ENCODE data around the gene CFAP77.
"Not testable (repeated sequence)": the region's sequence is repeated elsewhere in the genome, so short reads cannot be mapped to it uniquely, and the experiment has no call there.

DNA sequence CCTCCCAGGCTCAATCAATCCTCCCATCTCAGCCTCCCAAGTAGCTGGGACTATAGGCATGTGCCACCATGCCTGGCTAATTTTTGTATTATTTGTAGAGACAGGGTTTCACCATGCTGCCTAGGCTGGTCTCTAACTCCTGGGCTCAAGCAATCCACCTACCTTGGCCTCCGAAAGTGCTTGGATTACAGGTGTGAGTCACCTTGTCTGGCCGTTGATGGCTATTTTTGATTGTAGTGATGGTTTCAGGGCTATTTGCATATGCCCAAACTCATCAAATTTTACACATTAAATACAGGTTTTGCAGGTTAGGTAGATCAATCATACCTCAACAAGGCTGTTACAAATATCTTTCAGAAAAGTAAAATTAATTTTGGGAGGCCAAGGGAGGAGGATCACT, 158.8 kb downstream of the CFAP77 start:
- not testable (repeated sequence) for TF ChIP-seq CTCF (IDR thresholded peaks at IDR 0.05; ENCODE audit: insufficient read depth, low read depth, low read length); EZH2 (IDR thresholded peaks at IDR 0.05; ENCODE audit: insufficient read depth, low read length)
